H1 (cell line): ENCODE results near the gene UTP14A. TPM values are rescaled to one million over a fixed set of nuclear protein-coding genes. Genes with fewer than 3 reads are reported as not detected.
"Not testable (repeated sequence)": the region's sequence is repeated elsewhere in the genome, so short reads cannot be mapped to it uniquely, and the experiment has no call there.

ENCODE experiments used
- CTCF ChIA-PET: fragments of 300-600 bp; sonication (Branson Sonifier 250); formaldehyde crosslinking; loops from one replicate; lab custom pipeline; 2021; ENCODE audit not compliant: partially characterized antibody; lab: Charles Lee
- POLR2A ChIA-PET: fragments of 300-600 bp; sonication (Branson Sonifier 250); formaldehyde crosslinking; loops from one replicate; lab custom pipeline; 2021; ENCODE audit warnings: inconsistent platforms; ENCODE audit not compliant: partially characterized antibody; lab: Charles Lee
- DNase-seq, 2 experiments: peaks; one replicate each; pipeline versions ENCODE4 v3.0.0 to v3.0.0-alpha.2; 2010 to 2022; ENCODE audit warnings: low spot score in 2 of 2, low read depth in 1 of 2, mixed read lengths in 1 of 2
- FAIRE-seq: peaks from 2 replicates; lab custom pipeline; 2011; peaks lifted over from hg19 to GRCh38; lab: Jason Lieb, UNC
- H2AFZ ChIP-seq: 2 replicates; pipeline ENCODE4 v1.8.1; 2012; ENCODE audit warnings: low read length, inconsistent platforms
- H2AK5ac ChIP-seq: 2 replicates; pipeline ENCODE4 v1.6.1; 2013; ENCODE audit warnings: low read depth, low read length
- H2BK120ac ChIP-seq: replicated peaks from 2 replicates; pipeline ENCODE3; 2013; ENCODE audit warnings: low read depth, low read length, inconsistent platforms
- H2BK12ac ChIP-seq: 2 replicates; pipeline ENCODE4 v1.6.1; 2013; ENCODE audit warnings: low read depth, low read length
- H2BK15ac ChIP-seq: 2 replicates; pipeline ENCODE4 v1.6.1; 2013; ENCODE audit warnings: low read length
- H2BK20ac ChIP-seq: 2 replicates; pipeline ENCODE4 v1.6.1; 2013; ENCODE audit warnings: low read length
- H2BK5ac ChIP-seq: 2 replicates; pipeline ENCODE4 v1.6.1; 2013; ENCODE audit warnings: low read depth, low read length
- H3K14ac ChIP-seq: 2 replicates; pipeline ENCODE4 v1.6.1; 2013; ENCODE audit warnings: inconsistent platforms; ENCODE audit not compliant: insufficient read length
- H3K18ac ChIP-seq: 2 replicates; pipeline ENCODE4 v1.6.1; 2013; ENCODE audit warnings: low read length; ENCODE audit errors: extremely low read depth
- H3K23ac ChIP-seq: 2 replicates; pipeline ENCODE4 v1.6.1; 2013; ENCODE audit warnings: inconsistent platforms; ENCODE audit not compliant: insufficient read length
- H3K23me2 ChIP-seq: 2 replicates; pipeline ENCODE4 v1.6.1; 2013; ENCODE audit warnings: low read depth, low read length
- H3K27ac ChIP-seq: 2 replicates; pipeline ENCODE4 v1.6.1; 2011; ENCODE audit warnings: low read depth, low read length, inconsistent platforms
- H3K27me3 ChIP-seq, 4 experiments: replicated peaks in 1 of 4; 1 replicate in 1 of 4; 2 replicates in 3 of 4; pipeline versions ENCODE4 v1.6.1 to v1.8.1; 2011 to 2013; ENCODE audit warnings: low read length in 3 of 4, mild to moderate bottlenecking in 3 of 4, inconsistent platforms in 2 of 4, mixed read lengths in 2 of 4, moderate library complexity in 1 of 4; ENCODE audit not compliant: control insufficient read depth in 3 of 4, insufficient read depth in 3 of 4; ENCODE audit errors: extremely low read depth in 1 of 4
- H3K36me3 ChIP-seq, 4 experiments: 2 replicates each; pipeline versions ENCODE4 v1.6.1 to v1.8.1; 2011 to 2013; ENCODE audit warnings: mild to moderate bottlenecking in 4 of 4, low read length in 3 of 4, moderate library complexity in 2 of 4, control low read depth in 1 of 4, inconsistent platforms in 1 of 4; ENCODE audit not compliant: insufficient read depth in 4 of 4, control insufficient read depth in 2 of 4
- H3K4ac ChIP-seq: replicated peaks from 2 replicates; pipeline ENCODE3; 2013; ENCODE audit warnings: low read length, low read depth, mixed read lengths, inconsistent platforms; ENCODE audit not compliant: insufficient read length
- H3K4me1 ChIP-seq, 4 experiments: replicated peaks in 1 of 4; 1 replicate in 1 of 4; 2 replicates in 3 of 4; pipeline versions ENCODE4 v1.6.1 to v1.8.1; 2011 to 2013; ENCODE audit warnings: low read length in 3 of 4, inconsistent platforms in 2 of 4, mixed read lengths in 1 of 4; ENCODE audit not compliant: insufficient read depth in 4 of 4, control insufficient read depth in 3 of 4
- H3K4me2 ChIP-seq, 2 experiments: 2 replicates each; pipeline versions ENCODE4 v1.6.1 to v1.8.1; 2011 to 2013; ENCODE audit warnings: low read depth in 2 of 2, low read length in 2 of 2, control low read depth in 1 of 2, inconsistent platforms in 1 of 2, mild to moderate bottlenecking in 1 of 2; ENCODE audit not compliant: insufficient read depth in 1 of 2
- H3K4me3 ChIP-seq, 4 experiments: fragments of 200-600, 300-600 bp in 1 of 4; sonication (generic), shearing (Covaris generic), sonication (Bioruptor Twin) in 1 of 4; 2 replicates each; pipeline versions ENCODE4 v1.5.1 to v1.8.1; 2011 to 2016; ENCODE audit warnings: low read length in 4 of 4, low read depth in 3 of 4, control low read depth in 2 of 4, inconsistent platforms in 2 of 4, mild to moderate bottlenecking in 2 of 4, mixed read lengths in 1 of 4, moderate library complexity in 1 of 4; ENCODE audit not compliant: insufficient read depth in 2 of 4; ENCODE audit errors: extremely low read depth in 1 of 4
- H3K56ac ChIP-seq: replicated peaks from 2 replicates; pipeline ENCODE3; 2013; ENCODE audit warnings: low read depth, mild to moderate bottlenecking, mixed read lengths, low read length, inconsistent platforms; ENCODE audit not compliant: insufficient read length
- H3K79me1 ChIP-seq: 2 replicates; pipeline ENCODE4 v1.6.1; 2013; ENCODE audit warnings: low read depth, low read length, control low read depth
- H3K79me2 ChIP-seq, 2 experiments: 2 replicates each; pipeline versions ENCODE4 v1.6.1 to v1.8.1; 2012 to 2013; ENCODE audit warnings: low read length in 2 of 2, mild to moderate bottlenecking in 2 of 2, inconsistent platforms in 1 of 2; ENCODE audit not compliant: insufficient read depth in 2 of 2, control insufficient read depth in 1 of 2
- H3K9ac ChIP-seq, 4 experiments: replicated peaks in 1 of 4; 1 replicate in 1 of 4; 2 replicates in 3 of 4; pipeline versions ENCODE4 v1.6.1 to v1.8.1; 2011 to 2013; ENCODE audit warnings: low read depth in 3 of 4, low read length in 3 of 4, control low read depth in 2 of 4, mild to moderate bottlenecking in 2 of 4, moderate library complexity in 2 of 4, inconsistent platforms in 1 of 4; ENCODE audit errors: extremely low read depth in 1 of 4
- H3K9me3 ChIP-seq, 2 experiments: 2 replicates each; pipeline versions ENCODE4 v1.6.1 to v1.8.1; 2012 to 2013; ENCODE audit warnings: mild to moderate bottlenecking in 2 of 2, moderate library complexity in 2 of 2, control low read depth in 1 of 2, inconsistent platforms in 1 of 2, low read depth in 1 of 2, low read length in 1 of 2, mixed read lengths in 1 of 2; ENCODE audit not compliant: insufficient read depth in 2 of 2
- H4K20me1 ChIP-seq, 2 experiments: replicated peaks in 1 of 2; 2 replicates each; pipeline versions ENCODE3 to v1.8.1; 2011 to 2013; ENCODE audit warnings: inconsistent platforms in 2 of 2, low read length in 2 of 2, mild to moderate bottlenecking in 1 of 2; ENCODE audit not compliant: insufficient read depth in 2 of 2, control insufficient read depth in 1 of 2
- H4K5ac ChIP-seq: 2 replicates; pipeline ENCODE4 v1.6.1; 2013; ENCODE audit warnings: low read length, low read depth, mixed read lengths, inconsistent platforms; ENCODE audit not compliant: insufficient read length
- H4K8ac ChIP-seq: 2 replicates; pipeline ENCODE4 v1.8.0; 2013; ENCODE audit warnings: mild to moderate bottlenecking, moderate library complexity, low read length, inconsistent platforms; ENCODE audit not compliant: insufficient read depth; ENCODE audit errors: extremely low read depth
- H4K91ac ChIP-seq: replicated peaks from 2 replicates; pipeline ENCODE3; 2013; ENCODE audit warnings: low read length, mixed read lengths, inconsistent platforms; ENCODE audit not compliant: insufficient read length
- WGBS, 2 experiments: shearing (Covaris generic) in 1 of 2; methylation state at CpG; one replicate each; pipeline versions ENCODE4 v1.1.6 to v1.1.7; 2013 to 2015; ENCODE audit warnings: low lambda C conversion rate in 2 of 2, mixed read lengths in 2 of 2, inconsistent platforms in 1 of 2, low coverage in 1 of 2, missing lambda C conversion rate in 1 of 2; ENCODE audit not compliant: insufficient replicate concordance in 2 of 2, insufficient coverage in 1 of 2, insufficient read length in 1 of 2; ENCODE audit errors: extremely low coverage in 1 of 2, missing lambda C conversion rate in 1 of 2; 5-methylcytosine and 5-hydroxymethylcytosine counted together
- polyA plus RNA-seq, 7 experiments: library from polyadenylated mRNA; depleted of rRNA in 3 of 7; stranded (reverse) in 5 of 7; unstranded in 2 of 7; fragments of >200 nt in 5 of 7; fragments of 200-250 nt in 2 of 7; gene quantifications; 1 replicate in 5 of 7; 2 replicates in 1 of 7; 4 replicates in 1 of 7; pipeline versions ENCODE4 v1.2.1 to v1.2.3, GENCODE V29; 2011 to 2013; ENCODE audit warnings: missing spikeins in 2 of 7, mixed read lengths in 2 of 7
- total RNA-seq: library from RNA; stranded (reverse); fragmentation: NEBNext Ultra II Directional; extraction: Animal tissue kit (Norgen Biotek cat#: 25700); gene quantifications from 2 replicates; pipeline ENCODE4 v1.2.1, GENCODE V29; 2021

UTP14A gene
- total and polyA plus RNA-seq, 2 of the 8 experiments (the other 6 are each of a cell fraction or from before 2014, with no cell fraction given): 4.5 to 24.0 TPM

DNA sequence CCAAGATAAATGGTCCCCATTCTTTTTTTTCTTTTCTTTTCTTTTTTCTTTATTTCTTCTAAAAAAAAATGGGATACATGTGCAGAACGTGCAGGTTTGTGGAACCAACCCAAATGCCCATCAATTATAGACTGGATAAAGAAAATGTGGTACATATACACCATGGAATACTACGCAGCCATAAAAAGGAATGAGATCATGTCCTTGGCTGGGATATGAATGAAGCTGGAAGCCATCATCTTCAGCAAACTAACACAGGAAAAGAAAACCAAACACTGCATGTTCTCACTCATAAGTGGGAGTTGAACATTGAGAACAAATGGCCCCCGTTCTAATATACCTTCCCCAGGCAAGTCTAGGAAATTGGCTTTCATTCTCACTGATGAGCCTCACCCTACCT, 39.6 kb upstream of the UTP14A start:
- DNase-seq, H4K8ac ChIP-seq, H3K56ac ChIP-seq, H3K79me1 ChIP-seq, H3K4me3 ChIP-seq, POLR2A ChIA-PET, H3K27ac ChIP-seq, H4K5ac ChIP-seq, H3K4me2 ChIP-seq, H2BK120ac ChIP-seq, H3K9ac ChIP-seq, H2BK12ac ChIP-seq, H4K91ac ChIP-seq, H3K18ac ChIP-seq, H2AK5ac ChIP-seq, CTCF ChIA-PET, H3K23ac ChIP-seq, H2BK5ac ChIP-seq, H3K27me3 ChIP-seq, H3K4ac ChIP-seq, H3K36me3 ChIP-seq, H3K14ac ChIP-seq, H3K23me2 ChIP-seq, H3K9me3 ChIP-seq, FAIRE-seq, H2AFZ ChIP-seq, H2BK15ac ChIP-seq, H3K4me1 ChIP-seq, H2BK20ac ChIP-seq, H3K79me2 ChIP-seq, H4K20me1 ChIP-seq: not testable (repeated sequence)
- 68% methylated on average over 2 of the region's 3 CpGs; no CpG with 5 or more reads in 1 of the 2 experiments for WGBS, 2 experiments
